Measurements from ENCODE around the gene AREG.

- TF ChIP-seq POLR2A (IDR thresholded peaks at IDR 0.05), result no peak
- no peak for TF ChIP-seq CTCF (IDR thresholded peaks at IDR 0.05 in 4 of 5, conservative IDR thresholded peaks at IDR 0.05 in 1 of 5)
These were observed 59.3 kb downstream of the AREG start for GRCh38 chr4:74504212-74504611.

All from gastrocnemius medialis (tissue), 4 donors.